ENCODE measurements around the gene PRRC2B.
"Not testable (repeated sequence)": the region's sequence is repeated elsewhere in the genome, so short reads cannot be mapped to it uniquely, and the experiment has no call there.

GRCh38 chr9:131374638-131375037 lies 19.2 kb upstream of the PRRC2B start:
- TF ChIP-seq CTCF, POLR2A (IDR thresholded peaks at IDR 0.05): not testable (repeated sequence)

All from right lobe of liver (tissue), 4 donors.